Right atrium auricular region (tissue), 2 donors: ENCODE data around the gene HMGB1. TPM values are rescaled to one million over a fixed set of nuclear protein-coding genes. Genes with fewer than 3 reads are reported as not detected.
"Not testable (repeated sequence)": the region's sequence is repeated elsewhere in the genome, so short reads cannot be mapped to it uniquely, and the experiment has no call there.

Experiments
- DNase-seq: peaks from one replicate; pipeline ENCODE4 v3.0.0-alpha.2; 2019; ENCODE audit warnings: low spot score
- H3K27ac ChIP-seq, 2 donors: fragments of 200-600 bp; sonication (generic); 1 replicate in 1 of 2; 2 replicates in 1 of 2; pipeline ENCODE4 v1.5.1; 2016 to 2019
- H3K27me3 ChIP-seq, 2 donors: fragments of 200-600 bp; sonication (generic); one replicate each; pipeline versions ENCODE4 v1.5.1 to v1.6.0; 2017 to 2019
- H3K36me3 ChIP-seq: fragments of 200-600 bp; sonication (generic); one replicate; pipeline ENCODE4 v1.5.1; 2016
- H3K4me1 ChIP-seq, 2 donors: fragments of 200-600 bp; sonication (generic); one replicate each; pipeline versions ENCODE4 v1.5.1 to v1.6.0; 2017 to 2019
- H3K4me3 ChIP-seq, 2 donors: fragments of 200-600 bp; sonication (generic); 1 replicate in 1 of 2; 2 replicates in 1 of 2; pipeline ENCODE4 v1.5.1; 2017 to 2019; ENCODE audit warnings: mild to moderate bottlenecking in 1 of 2, moderate library complexity in 1 of 2
- H3K9me3 ChIP-seq, 2 donors: fragments of 200-600 bp; sonication (generic); one replicate each; pipeline ENCODE4 v1.5.1; 2019
- CTCF ChIP-seq, 2 donors: fragments of 200-600 bp; sonication (generic); IDR thresholded peaks; one replicate each; pipeline ENCODE4 v1.5.1; 2019; ENCODE audit warnings: antibody characterized with exemption in 2 of 2
- total RNA-seq, 2 donors: library from RNA; depleted of rRNA; stranded (reverse); fragments of >200 nt; gene quantifications; one replicate each; pipeline ENCODE4 v1.1.0, GENCODE V29; 2016

Gene HMGB1
- total RNA-seq, 2 donors from 2014 or later, result 133 to 190 TPM

GRCh38 chr13:30454991-30455390, 10.7 kb downstream of the HMGB1 start:
- TF ChIP-seq CTCF (IDR thresholded peaks at IDR 0.05), result no peak

GRCh38 chr13:30453727-30454126, 12.0 kb downstream of the HMGB1 start:
- H3K4me3 ChIP-seq, result no peak overlapping the region
- no peak for TF ChIP-seq CTCF (IDR thresholded peaks at IDR 0.05)
- DNase-seq, result no peak
- no peaks in the 10 kb centered on the region for H3K27me3 ChIP-seq
- no peaks in the 10 kb centered on the region for H3K4me1 ChIP-seq
- no peak overlapping the region for H3K27ac ChIP-seq
- no peaks in the 10 kb centered on the region for H3K36me3 ChIP-seq
- no peaks in the 10 kb centered on the region for H3K9me3 ChIP-seq

More at GRCh38 chr13:30454991-30455390, 10.7 kb downstream of the HMGB1 start:
- no peak for DNase-seq
- Histone ChIP-seq H3K27ac (no peak overlapping the region), H3K4me1 (no peaks in the 10 kb centered on the region), H3K9me3 (no peaks in the 10 kb centered on the region), H3K36me3 (no peaks in the 10 kb centered on the region), H3K27me3 (no peaks in the 10 kb centered on the region), H3K4me3 (no peak overlapping the region)

- not testable (repeated sequence) for H3K36me3 ChIP-seq, H3K9me3 ChIP-seq, H3K4me1 ChIP-seq, H3K27ac ChIP-seq, DNase-seq, H3K27me3 ChIP-seq, H3K4me3 ChIP-seq
Observed at GRCh38 chr13:30451476-30451875, 14.3 kb downstream of the HMGB1 start.

GRCh38 chr13:30450066-30450465, 15.7 kb downstream of the HMGB1 start:
- Histone ChIP-seq H3K27ac (no peak overlapping the region), H3K36me3 (no peaks in the 10 kb centered on the region), H3K9me3 (no peaks in the 10 kb centered on the region), H3K27me3 (no peaks in the 10 kb centered on the region), H3K4me3 (no peak overlapping the region), H3K4me1 (peaks cover 0 to 14% of the 10 kb centered on the region in 2 donors)
- no peak for TF ChIP-seq CTCF (IDR thresholded peaks at IDR 0.05)
- DNase-seq, result no peak

GRCh38 chr13:30448441-30448840, 17.3 kb downstream of the HMGB1 start:
- DNase-seq, result no peak
- Histone ChIP-seq H3K27ac (no peak overlapping the region), H3K4me3 (no peak overlapping the region), H3K36me3 (no peaks in the 10 kb centered on the region), H3K27me3 (no peaks in the 10 kb centered on the region), H3K4me1 (peaks cover 0 to 16% of the 10 kb centered on the region in 2 donors), H3K9me3 (no peaks in the 10 kb centered on the region)
- no peak for TF ChIP-seq CTCF (IDR thresholded peaks at IDR 0.05)

GRCh38 chr13:30446126-30446500, 19.6 kb downstream of the HMGB1 start:
- H3K4me3 ChIP-seq, result peak overlapping the region; percentile 23 to 45
- no peaks in the 10 kb centered on the region for H3K9me3 ChIP-seq
- no peak for TF ChIP-seq CTCF (IDR thresholded peaks at IDR 0.05)
- peaks cover 0 to 16% of the 10 kb centered on the region in 2 donors for H3K4me1 ChIP-seq
- DNase-seq, result no peak
- no peaks in the 10 kb centered on the region for H3K36me3 ChIP-seq
- H3K27me3 ChIP-seq, result no peaks in the 10 kb centered on the region
- H3K27ac ChIP-seq, result peak overlapping the region; percentile 70 to 76
